ENCODE measurements around the gene ASMTL. TPM values are rescaled to one million over a fixed set of nuclear protein-coding genes. Genes with fewer than 3 reads are reported as not detected.
A peak's percentile ranks its signal among the peaks of the same experiment; 100 is the strongest.

The ASMTL gene
- total RNA-seq, 1 donor from 2014 or later, result 46.1 TPM

- H4K20me1 ChIP-seq (ENCODE audit: low read depth), result no peaks in the 10 kb centered on the region
- DNase-seq (ENCODE audit: low spot score), result no peak
- no peak overlapping the region for H3K4me3 Mint-ChIP-seq
These were observed 93.8 kb downstream of the ASMTL start for GRCh38 chrX:1358793-1359476.

GRCh38 chrX:1357993-1358392 is 94.7 kb downstream of the ASMTL start:
- Histone ChIP-seq H3K4me1 (peaks cover 12% of the 10 kb centered on the region), H2AFZ (replicated peaks) (no peak overlapping the region), H3K9ac (no peak overlapping the region), H3K4me3 (no peak overlapping the region), H3K27me3 (no peaks in the 10 kb centered on the region), H3F3A (ENCODE audit: low read depth) (peaks cover 28% of the 10 kb centered on the region), H3K9me3 (ENCODE audit: low read depth) (no peaks in the 10 kb centered on the region), H3K4me2 (no peak overlapping the region), H3K27ac (no peak overlapping the region), H4K20me1 (ENCODE audit: low read depth) (no peaks in the 10 kb centered on the region), H3K36me3 (no peaks in the 10 kb centered on the region), H3K79me2 (ENCODE audit: low read depth) (no peaks in the 10 kb centered on the region)
- peaks cover 4% of the 10 kb centered on the region for H3K27me3 Mint-ChIP-seq (ENCODE audit: insufficient read depth, low read depth)
- H3K4me1 Mint-ChIP-seq, result peaks cover 10% of the 10 kb centered on the region
- H3K36me3 Mint-ChIP-seq, result peaks cover 19% of the 10 kb centered on the region
- no peak overlapping the region for H3K4me3 Mint-ChIP-seq
- no peak for TF ChIP-seq EZH2phosphoT487 (IDR thresholded peaks at IDR 0.05)
- no peak for TF ChIP-seq EZH2 (IDR thresholded peaks at IDR 0.05)
- TF ChIP-seq CTCF (IDR thresholded peaks at IDR 0.05), result no peak
- H3K9me3 Mint-ChIP-seq, result no peaks in the 10 kb centered on the region
- no peak overlapping the region for H3K27ac Mint-ChIP-seq
- DNase-seq (ENCODE audit: low spot score), result no peak

More at GRCh38 chrX:1358793-1359476, 93.8 kb downstream of the ASMTL start:
- Histone ChIP-seq H3K9me3 (ENCODE audit: low read depth) (no peaks in the 10 kb centered on the region), H3K4me3 (no peak overlapping the region), H3K9ac (no peak overlapping the region), H3K27me3 (no peaks in the 10 kb centered on the region), H3K79me2 (ENCODE audit: low read depth) (no peaks in the 10 kb centered on the region), H2AFZ (replicated peaks) (no peak overlapping the region), H3K36me3 (no peaks in the 10 kb centered on the region), H3K27ac (no peak overlapping the region), H3F3A (ENCODE audit: low read depth) (peaks cover 21% of the 10 kb centered on the region), H3K4me2 (no peak overlapping the region), H3K4me1 (peaks cover 12% of the 10 kb centered on the region)
- Mint-ChIP-seq H3K36me3 (peaks cover 19% of the 10 kb centered on the region), H3K27me3 (ENCODE audit: insufficient read depth, low read depth) (peaks cover 4% of the 10 kb centered on the region), H3K27ac (no peak overlapping the region), H3K9me3 (no peaks in the 10 kb centered on the region), H3K4me1 (peaks cover 10% of the 10 kb centered on the region)
- no peak for TF ChIP-seq CTCF (IDR thresholded peaks at IDR 0.05)
- TF ChIP-seq EZH2 (IDR thresholded peaks at IDR 0.05), result no peak
- no peak for TF ChIP-seq EZH2phosphoT487 (IDR thresholded peaks at IDR 0.05)

- Mint-ChIP-seq H3K9me3 (no peaks in the 10 kb centered on the region), H3K4me1 (peaks cover 10% of the 10 kb centered on the region), H3K27me3 (ENCODE audit: insufficient read depth, low read depth) (peaks cover 2% of the 10 kb centered on the region), H3K27ac (peak overlapping the region; percentile 91), H3K4me3 (no peak overlapping the region), H3K36me3 (peaks cover 14% of the 10 kb centered on the region)
- no peak overlapping the region for H3K9ac ChIP-seq
- no peaks in the 10 kb centered on the region for H3K9me3 ChIP-seq (ENCODE audit: low read depth)
- no peak overlapping the region for H3K4me3 ChIP-seq
- H3K27ac ChIP-seq, result peak overlapping the region; percentile 88
- H3K27me3 ChIP-seq, result no peaks in the 10 kb centered on the region
- H3K4me1 ChIP-seq, result peaks cover 12% of the 10 kb centered on the region
- H2AFZ ChIP-seq (replicated peaks), result no peak overlapping the region
- peaks cover 28% of the 10 kb centered on the region for H3F3A ChIP-seq (ENCODE audit: low read depth)
- no peaks in the 10 kb centered on the region for H3K36me3 ChIP-seq
- H4K20me1 ChIP-seq (ENCODE audit: low read depth), result no peaks in the 10 kb centered on the region
- TF ChIP-seq EZH2 (IDR thresholded peaks at IDR 0.05) (no peak), EZH2phosphoT487 (IDR thresholded peaks at IDR 0.05) (no peak), CTCF (IDR thresholded peaks at IDR 0.05) (no peak)
- DNase-seq (ENCODE audit: low spot score), result peak; percentile 41
- no peaks in the 10 kb centered on the region for H3K79me2 ChIP-seq (ENCODE audit: low read depth)
- H3K4me2 ChIP-seq, result peak overlapping the region; percentile 58
These were observed 97.3 kb downstream of the ASMTL start for GRCh38 chrX:1355131-1356046.
